AG20443 (cell line): Measurements from ENCODE around the gene COLEC11.
"Not testable (repeated sequence)": the region's sequence is repeated elsewhere in the genome, so short reads cannot be mapped to it uniquely, and the experiment has no call there.

Experiments used
- DNase-seq: peaks from one replicate; pipeline ENCODE4 v3.0.0; 2012; ENCODE audit warnings: low spot score, mixed read lengths

COLEC11 gene

GRCh38 chr2:3594493-3595281 lies at the start of gene COLEC11:
Gene COLEC11, plus strand, starts transcription at chr2:3595112. Its CDS starts 9,229 bp downstream, at chr2:3604341.
- peak; percentile 75 for DNase-seq

- DNase-seq, result no peak
These were observed 49.0 kb upstream of the COLEC11 start for GRCh38 chr2:3545788-3546478.

- no peak for DNase-seq
These were observed 47.0 kb upstream of the COLEC11 start for GRCh38 chr2:3547915-3548314.

- no peak for DNase-seq
These were observed 41.0 kb upstream of the COLEC11 start for GRCh38 chr2:3553946-3554345.

- DNase-seq, result no peak
These were observed 37.2 kb upstream of the COLEC11 start for GRCh38 chr2:3557639-3558204.

GRCh38 chr2:3558205-3559014 lies 36.5 kb upstream of the COLEC11 start, which contains the start of gene RNASEH1:
Gene RNASEH1, minus strand, starts transcription at chr2:3558333. Its CDS starts 73 bp downstream, at chr2:3558260.
- peak; percentile 100 for DNase-seq

GRCh38 chr2:3563521-3563976 lies 31.4 kb upstream of the COLEC11 start:
- no peak for DNase-seq

- DNase-seq, result no peak
These were observed 29.8 kb upstream of the COLEC11 start for GRCh38 chr2:3565117-3565516.

- DNase-seq, result no peak
These were observed 28.1 kb upstream of the COLEC11 start for GRCh38 chr2:3566806-3567205.

GRCh38 chr2:3569656-3570055 lies 25.3 kb upstream of the COLEC11 start:
- DNase-seq, result not testable (repeated sequence)

GRCh38 chr2:3571284-3571683 lies 23.6 kb upstream of the COLEC11 start:
- no peak for DNase-seq

- no peak for DNase-seq
These were observed 22.3 kb upstream of the COLEC11 start for GRCh38 chr2:3572620-3573019.

- no peak for DNase-seq
These were observed 20.8 kb upstream of the COLEC11 start for GRCh38 chr2:3574155-3574554.

- peak; percentile 26 for DNase-seq
These were observed 19.2 kb upstream of the COLEC11 start for GRCh38 chr2:3575534-3576262.

- not testable (repeated sequence) for DNase-seq
These were observed 18.7 kb upstream of the COLEC11 start for GRCh38 chr2:3576263-3576630.

- no peak for DNase-seq
These were observed 15.9 kb upstream of the COLEC11 start for GRCh38 chr2:3578987-3579386.

GRCh38 chr2:3580449-3580848 lies 14.5 kb upstream of the COLEC11 start:
- no peak for DNase-seq

GRCh38 chr2:3581367-3582262 lies 13.3 kb upstream of the COLEC11 start:
- DNase-seq, result no peak

- no peak for DNase-seq
These were observed 10.8 kb upstream of the COLEC11 start for GRCh38 chr2:3584076-3584475.

GRCh38 chr2:3584608-3585260 lies 10.2 kb upstream of the COLEC11 start:
- DNase-seq, result no peak
